Cardiac fibroblast (primary cell): ENCODE measurements around the gene SECISBP2.

Experiments
- DNase-seq, 2 donors: peaks; one replicate each; pipeline versions ENCODE4 v3.0.0 to v3.0.0-alpha.2; 2010; ENCODE audit warnings: low read depth in 2 of 2
- H3K4me3 ChIP-seq, 2 donors: replicated peaks in 1 of 2; 1 replicate in 1 of 2; 2 replicates in 1 of 2; pipeline ENCODE4 v1.5.1; 2011; ENCODE audit warnings: low read depth in 2 of 2, low read length in 2 of 2, mild to moderate bottlenecking in 2 of 2, moderate library complexity in 1 of 2
- CTCF ChIP-seq: IDR thresholded peaks from one replicate; pipeline ENCODE4 v1.5.1; 2011; ENCODE audit warnings: low read depth, mild to moderate bottlenecking, low read length, inconsistent platforms

Gene SECISBP2

GRCh38 chr9:89358985-89359384 lies 40.7 kb downstream of the SECISBP2 start:
- no peak for TF ChIP-seq CTCF
- no peak for DNase-seq
- H3K4me3 ChIP-seq: no peak overlapping the region

GRCh38 chr9:89359751-89360261 lies 41.5 kb downstream of the SECISBP2 start:
- DNase-seq: no peak
- TF ChIP-seq CTCF: no peak
- H3K4me3 ChIP-seq: no peak overlapping the region

- no peak for DNase-seq
Measured at GRCh38 chr9:89360465-89360864, 42.2 kb downstream of the SECISBP2 start.

GRCh38 chr9:89361031-89361430 lies 42.7 kb downstream of the SECISBP2 start:
- TF ChIP-seq CTCF: no peak
- no peak overlapping the region for H3K4me3 ChIP-seq
- no peak for DNase-seq

More at GRCh38 chr9:89360465-89360864, 42.2 kb downstream of the SECISBP2 start:
- TF ChIP-seq CTCF: no peak
- no peak overlapping the region for H3K4me3 ChIP-seq

- no peak overlapping the region for H3K4me3 ChIP-seq
- TF ChIP-seq CTCF: no peak
- DNase-seq: no peak
Measured at GRCh38 chr9:89361816-89362646, 43.7 kb downstream of the SECISBP2 start.

GRCh38 chr9:89362647-89363310 lies 44.5 kb downstream of the SECISBP2 start:
- DNase-seq: no peak
- TF ChIP-seq CTCF: no peak
- H3K4me3 ChIP-seq: no peak overlapping the region
